Lower leg skin (tissue), 3 donors: ENCODE results near the gene CIB4.

Experiments used
- POLR2A ChIP-seq, 2 donors: fragments of 450-650 bp; IDR thresholded peaks; one replicate each; pipeline ENCODE4 v1.6.1; 2016 to 2017; ENCODE audit warnings: antibody characterized with exemption in 2 of 2, mild to moderate bottlenecking in 1 of 2, moderate library complexity in 1 of 2
- TF ChIP-seq, protein P1 (sequence below), 3 donors: fragments of 450-650 bp; IDR thresholded peaks; one replicate each; pipeline ENCODE4 v1.5.1; 2016; ENCODE audit warnings: antibody characterized with exemption in 3 of 3, mild to moderate bottlenecking in 3 of 3, moderate library complexity in 2 of 3

DNA sequence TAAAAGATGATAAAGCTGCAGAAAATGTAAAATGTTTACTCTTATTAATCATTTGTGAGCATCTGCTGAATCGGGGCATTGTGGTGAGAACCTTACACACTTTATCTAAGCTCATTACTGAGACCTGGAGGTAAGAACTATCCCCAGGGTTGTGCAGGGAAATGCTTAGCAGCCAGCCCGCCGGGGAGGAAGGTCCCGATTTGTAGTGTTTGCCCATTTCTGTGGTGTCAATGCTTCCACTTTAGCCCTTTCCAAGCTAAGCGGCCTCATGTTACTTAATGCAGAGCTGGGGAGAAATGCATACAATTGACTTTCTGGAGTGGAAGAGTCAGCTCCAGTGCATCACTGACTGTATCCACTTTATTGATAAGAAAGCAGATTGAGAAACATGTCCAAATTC lies 30.5 kb upstream of the CIB4 start:
- TF ChIP-seq, protein P1, sequence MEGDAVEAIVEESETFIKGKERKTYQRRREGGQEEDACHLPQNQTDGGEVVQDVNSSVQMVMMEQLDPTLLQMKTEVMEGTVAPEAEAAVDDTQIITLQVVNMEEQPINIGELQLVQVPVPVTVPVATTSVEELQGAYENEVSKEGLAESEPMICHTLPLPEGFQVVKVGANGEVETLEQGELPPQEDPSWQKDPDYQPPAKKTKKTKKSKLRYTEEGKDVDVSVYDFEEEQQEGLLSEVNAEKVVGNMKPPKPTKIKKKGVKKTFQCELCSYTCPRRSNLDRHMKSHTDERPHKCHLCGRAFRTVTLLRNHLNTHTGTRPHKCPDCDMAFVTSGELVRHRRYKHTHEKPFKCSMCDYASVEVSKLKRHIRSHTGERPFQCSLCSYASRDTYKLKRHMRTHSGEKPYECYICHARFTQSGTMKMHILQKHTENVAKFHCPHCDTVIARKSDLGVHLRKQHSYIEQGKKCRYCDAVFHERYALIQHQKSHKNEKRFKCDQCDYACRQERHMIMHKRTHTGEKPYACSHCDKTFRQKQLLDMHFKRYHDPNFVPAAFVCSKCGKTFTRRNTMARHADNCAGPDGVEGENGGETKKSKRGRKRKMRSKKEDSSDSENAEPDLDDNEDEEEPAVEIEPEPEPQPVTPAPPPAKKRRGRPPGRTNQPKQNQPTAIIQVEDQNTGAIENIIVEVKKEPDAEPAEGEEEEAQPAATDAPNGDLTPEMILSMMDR (IDR thresholded peaks at IDR 0.05) = no peak
- no peak for TF ChIP-seq POLR2A (IDR thresholded peaks at IDR 0.05)
